ENCODE data around the gene CNTNAP2. TPM values are rescaled to one million over a fixed set of nuclear protein-coding genes. Genes with fewer than 3 reads are reported as not detected.

The CNTNAP2 gene
- total and polyA plus RNA-seq, 2 of the 13 experiments (the other 11 are each of a cell fraction or from before 2014, with no cell fraction given): 0.40 to 0.42 TPM

DNA sequence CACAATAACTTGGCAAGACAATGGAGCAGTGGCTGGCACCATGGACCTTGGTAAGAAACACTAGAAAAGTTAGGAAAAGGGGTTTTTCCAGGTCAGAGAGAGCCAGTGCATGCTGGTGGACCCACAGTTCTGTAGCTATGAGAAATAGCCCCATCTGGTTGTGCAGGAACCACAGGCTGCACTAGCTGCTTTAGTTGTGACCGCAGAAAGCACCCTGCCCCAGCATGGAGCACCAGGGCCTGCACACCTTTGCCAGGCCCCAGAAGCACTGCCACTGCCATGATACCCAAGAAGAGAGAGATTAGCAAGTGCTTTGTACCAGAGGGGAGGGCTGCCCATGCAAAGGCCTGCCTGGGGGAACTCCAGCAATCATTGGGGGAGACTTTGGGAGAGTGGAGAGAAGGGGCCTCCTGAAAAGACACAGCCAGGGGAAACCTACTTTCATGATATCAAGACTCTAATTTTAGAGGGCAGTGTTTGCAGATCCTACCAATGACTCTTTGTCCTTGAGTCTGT, 2217.9 kb downstream of the CNTNAP2 start:
- no peak for ATAC-seq
- BruUV-seq (replicated peaks): no TSS peak
- H3K4me1 ChIP-seq (ENCODE audit: insufficient read depth, low read length): peaks cover 24% of the 10 kb centered on the region
- WGBS (ENCODE audit: low lambda C conversion rate): 57% methylated on average over 1 of the region's 1 CpG
- in situ Hi-C loops (cut with HindIII; ENCODE audit: extremely low pct_ligation_motif_present, low pct_unique_long_range_greater_than_20kb): no loop called here
- H4K20me1 ChIP-seq (ENCODE audit: insufficient read depth, low read length): no peaks in the 10 kb centered on the region
- no peak for TF ChIP-seq ZC3H13 (CRISPR knock-in tag; IDR thresholded peaks at IDR 0.05)
- TF ChIP-seq RBAK (CRISPR knock-in tag; IDR thresholded peaks at IDR 0.05): no peak
- TF ChIP-seq NFAT5 (CRISPR knock-in tag; IDR thresholded peaks at IDR 0.05): no peak
- no peak for TF ChIP-seq SP4 (CRISPR knock-in tag; IDR thresholded peaks at IDR 0.05)
- no peak for TF ChIP-seq HMGXB4 (CRISPR knock-in tag; IDR thresholded peaks at IDR 0.05; ENCODE audit: borderline replicate concordance in 1 of 2, low read depth in 1 of 2)
- peaks cover 0 to 34% of the 10 kb centered on the region in 2 experiments; a peak in 2 of 5 replicates for H3K27me3 ChIP-seq (ENCODE audit: control insufficient read depth in 1 of 2, insufficient read depth in 2 of 2, low read length in 2 of 2)
- H2AFZ ChIP-seq (ENCODE audit: low read length): no peak overlapping the region
- FAIRE-seq: no peak
- intact Hi-C loops (cut with micrococcal nuclease; ENCODE audit: unreplicated experiment): no loop called here
- ChIA-PET CTCF (ENCODE audit: low intra/inter-chr PET ratio, low total read pairs) (no interaction called here), POLR2A (no interaction called here)
- no peak overlapping the region for H3K4me2 ChIP-seq (ENCODE audit: low read depth, low read length)
- H3K9ac ChIP-seq (ENCODE audit: insufficient read depth, low read depth, low read length): no peak overlapping the region
- no peaks in the 10 kb centered on the region for H3K36me3 ChIP-seq (replicated peaks in 1 of 2; ENCODE audit: control insufficient read depth in 1 of 2, insufficient read depth in 2 of 2, low read length in 2 of 2)
- H3K9me3 ChIP-seq (ENCODE audit: low read length): peaks cover 17% of the 10 kb centered on the region
- H3K79me2 ChIP-seq (ENCODE audit: insufficient read depth, low read length): no peaks in the 10 kb centered on the region
- H3K4me3 ChIP-seq (replicated peaks in 1 of 3; ENCODE audit: insufficient read depth in 1 of 3, low read depth in 2 of 3, low read length in 3 of 3): no peak overlapping the region
- no peak for DNase-seq (ENCODE audit: low spot score)
- no peak overlapping the region for H3K27ac ChIP-seq (ENCODE audit: extremely low read length, insufficient read depth, low read length)
